GM06990 (cell line): ENCODE measurements around the gene RNF145.
"Not testable (repeated sequence)": the region's sequence is repeated elsewhere in the genome, so short reads cannot be mapped to it uniquely, and the experiment has no call there.

Experiments
- DNase-seq: peaks from one replicate; pipeline ENCODE4 v3.0.0-alpha.2; 2011; ENCODE audit not compliant: insufficient read length; ENCODE audit errors: extremely low read depth
- H3K27me3 ChIP-seq: replicated peaks from 2 replicates; pipeline ENCODE4 v1.6.0; 2011; ENCODE audit warnings: low read length; ENCODE audit not compliant: control insufficient read depth, insufficient read depth
- H3K36me3 ChIP-seq: 2 replicates; pipeline ENCODE4 v1.5.1; 2011; ENCODE audit warnings: low read length; ENCODE audit not compliant: control insufficient read depth, insufficient read depth
- H3K4me3 ChIP-seq: replicated peaks from 2 replicates; pipeline ENCODE4 v1.5.1; 2011; ENCODE audit warnings: low read depth, mild to moderate bottlenecking, control low read depth, low read length
- CTCF ChIP-seq: IDR thresholded peaks from 2 replicates; pipeline ENCODE4 v1.5.1; 2011; ENCODE audit warnings: low read length, control low read depth, mild to moderate bottlenecking, inconsistent platforms; ENCODE audit not compliant: insufficient read depth, poor library complexity, severe bottlenecking

Gene RNF145

GRCh38 chr5:159240301-159240870 is 31.0 kb upstream of the RNF145 start:
- Histone ChIP-seq H3K4me3 (no peak overlapping the region), H3K36me3 (no peaks in the 10 kb centered on the region), H3K27me3 (no peaks in the 10 kb centered on the region)
- no peak for TF ChIP-seq CTCF
- DNase-seq: no peak

- not testable (repeated sequence) for DNase-seq, H3K36me3 ChIP-seq, H3K4me3 ChIP-seq, H3K27me3 ChIP-seq
Measured at GRCh38 chr5:159235871-159236520, 26.6 kb upstream of the RNF145 start.

GRCh38 chr5:159231167-159231566 is 21.8 kb upstream of the RNF145 start:
- Histone ChIP-seq H3K36me3 (no peaks in the 10 kb centered on the region), H3K4me3 (no peak overlapping the region), H3K27me3 (no peaks in the 10 kb centered on the region)
- DNase-seq: no peak
- TF ChIP-seq CTCF: no peak

GRCh38 chr5:159230657-159231056 is 21.3 kb upstream of the RNF145 start:
- no peaks in the 10 kb centered on the region for H3K27me3 ChIP-seq
- DNase-seq: no peak
- no peaks in the 10 kb centered on the region for H3K36me3 ChIP-seq
- no peak for TF ChIP-seq CTCF
- no peak overlapping the region for H3K4me3 ChIP-seq

GRCh38 chr5:159228097-159228496 is 18.7 kb upstream of the RNF145 start:
- not testable (repeated sequence) for DNase-seq, H3K4me3 ChIP-seq, H3K36me3 ChIP-seq, H3K27me3 ChIP-seq

- H3K27me3 ChIP-seq: no peaks in the 10 kb centered on the region
- no peak for TF ChIP-seq CTCF
- no peaks in the 10 kb centered on the region for H3K36me3 ChIP-seq
- no peak overlapping the region for H3K4me3 ChIP-seq
- no peak for DNase-seq
Measured at GRCh38 chr5:159227452-159227851, 18.1 kb upstream of the RNF145 start.

- Histone ChIP-seq H3K27me3 (no peaks in the 10 kb centered on the region), H3K4me3 (no peak overlapping the region), H3K36me3 (no peaks in the 10 kb centered on the region)
- no peak for TF ChIP-seq CTCF
- DNase-seq: no peak
Measured at GRCh38 chr5:159226451-159226850, 17.1 kb upstream of the RNF145 start.
